Stomach (tissue), 9 donors: Measurements from ENCODE around the gene CSNK2A1. TPM values are rescaled to one million over a fixed set of nuclear protein-coding genes. Genes with fewer than 3 reads are reported as not detected.
"Not testable (repeated sequence)": the region's sequence is repeated elsewhere in the genome, so short reads cannot be mapped to it uniquely, and the experiment has no call there.

Experiments used
- DNase-seq, 2 donors: peaks; one replicate each; pipeline versions ENCODE4 v3.0.0 to v3.0.0-alpha.2; 2013 to 2019
- H3K27ac ChIP-seq, 5 donors: fragments of 200-600 bp in 4 of 5; sonication (generic) in 4 of 5; one replicate each; pipeline ENCODE4 v1.5.1; 2013 to 2019; ENCODE audit warnings: mild to moderate bottlenecking in 1 of 5, moderate library complexity in 1 of 5
- H3K27me3 ChIP-seq, 3 donors: fragments of 200-600 bp; sonication (generic); one replicate each; pipeline ENCODE4 v1.5.1; 2017 to 2019; ENCODE audit warnings: mixed run types in 1 of 3
- H3K36me3 ChIP-seq, 4 donors: fragments of 200-600 bp; sonication (generic); 1 replicate in 3 of 4; 2 replicates in 1 of 4; pipeline ENCODE4 v1.5.1; 2016 to 2019
- H3K4me1 ChIP-seq, 4 donors: fragments of 200-600 bp; sonication (generic); one replicate each; pipeline ENCODE4 v1.5.1; 2016 to 2019
- H3K4me3 ChIP-seq, 4 donors: fragments of 200-600 bp; sonication (generic) in 3 of 4; one replicate each; pipeline ENCODE4 v1.5.1; 2016 to 2019; ENCODE audit warnings: mild to moderate bottlenecking in 1 of 4
- H3K9me3 ChIP-seq, 4 donors: fragments of 200-600 bp; sonication (generic); one replicate each; pipeline ENCODE4 v1.5.1; 2016 to 2019
- EP300 ChIP-seq: sonication (generic); formaldehyde crosslinking; IDR thresholded peaks from one replicate; pipeline ENCODE4 v1.6.1; 2017; ENCODE audit warnings: antibody characterized with exemption
- POLR2A ChIP-seq, 4 donors: fragments of 450-650 bp; IDR thresholded peaks; one replicate each; pipeline ENCODE4 v1.6.1; 2016; ENCODE audit warnings: antibody characterized with exemption in 4 of 4, control low read depth in 2 of 4, mild to moderate bottlenecking in 1 of 4, moderate library complexity in 1 of 4
- POLR2AphosphoS5 ChIP-seq, 3 donors: sonication (generic); formaldehyde crosslinking; IDR thresholded peaks; one replicate each; pipeline ENCODE4 v1.6.1; 2016; ENCODE audit warnings: antibody characterized with exemption in 3 of 3
- WGBS, 5 donors: extraction: QIAGEN DNeasy Blood & Tissue Kit in 3 of 5; methylation state at CpG; one replicate each; pipeline versions ENCODE4 v1.1.5 to v1.1.7; 2013 to 2018; 5-methylcytosine and 5-hydroxymethylcytosine counted together
- intact Hi-C: fragments of 100-400 bp; cut with DNase I; formaldehyde crosslinking; loops from one replicate; pipeline ENCODE4 v1.15.1; 2023; ENCODE audit warnings: low total_unique reads
- polyA plus RNA-seq, 3 donors: library from polyadenylated mRNA; stranded (reverse); fragments of 200-250 nt; gene quantifications; one replicate each; pipeline ENCODE4 v1.2.3, GENCODE V29; 2013
- total RNA-seq, 5 donors: library from RNA; depleted of rRNA; stranded (reverse); fragments of >200 nt; gene quantifications; one replicate each; pipeline versions ENCODE4 v1.1.0 to v1.2.3, GENCODE V29; 2014 to 2016
- TF ChIP-seq, protein P1 (sequence below), 7 experiments: fragments of 450-650 bp in 4 of 7; fragments of 200-600 bp in 3 of 7; sonication (generic) in 3 of 7; IDR thresholded peaks; one replicate each; pipeline ENCODE4 v1.5.1; 2016 to 2019; ENCODE audit warnings: antibody characterized with exemption in 7 of 7, control low read depth in 2 of 7, mild to moderate bottlenecking in 1 of 7
- donor health status: healthy with polysubstance abuse.
- donor health status: Bipolar disorder and iron deficiency.
- donor health status: healthy.

Gene CSNK2A1
- total and polyA plus RNA-seq, 8 donors, result 22.6 to 164 (median 37.3) TPM

DNA sequence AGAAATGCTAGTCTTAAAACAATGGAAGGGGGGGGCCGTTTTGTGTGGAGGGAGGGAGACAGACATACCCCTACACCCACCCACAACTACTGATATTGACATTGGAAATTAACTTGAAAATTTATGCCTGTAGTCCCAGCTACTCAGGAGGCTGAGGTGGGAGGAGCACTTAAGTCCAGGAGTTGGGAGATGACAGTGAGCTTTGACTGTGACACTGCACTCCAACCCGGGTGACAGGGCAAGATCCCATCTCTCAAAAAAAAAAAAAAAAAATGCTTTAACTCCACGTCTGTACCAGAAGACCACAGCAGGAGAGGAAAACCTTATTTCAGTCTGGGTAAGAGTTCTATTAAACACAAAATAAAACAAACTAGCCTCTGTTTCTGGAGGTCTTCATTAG is 83.4 kb downstream of the CSNK2A1 start:
- peak overlapping the region in 1 of 4 donors; percentile 88 for H3K4me3 ChIP-seq
- DNase-seq, result no peak
- TF ChIP-seq EP300 (no peak), POLR2AphosphoS5 (IDR thresholded peaks at IDR 0.05) (no peak), POLR2A (IDR thresholded peaks at IDR 0.05) (no peak)
- TF ChIP-seq, protein P1, sequence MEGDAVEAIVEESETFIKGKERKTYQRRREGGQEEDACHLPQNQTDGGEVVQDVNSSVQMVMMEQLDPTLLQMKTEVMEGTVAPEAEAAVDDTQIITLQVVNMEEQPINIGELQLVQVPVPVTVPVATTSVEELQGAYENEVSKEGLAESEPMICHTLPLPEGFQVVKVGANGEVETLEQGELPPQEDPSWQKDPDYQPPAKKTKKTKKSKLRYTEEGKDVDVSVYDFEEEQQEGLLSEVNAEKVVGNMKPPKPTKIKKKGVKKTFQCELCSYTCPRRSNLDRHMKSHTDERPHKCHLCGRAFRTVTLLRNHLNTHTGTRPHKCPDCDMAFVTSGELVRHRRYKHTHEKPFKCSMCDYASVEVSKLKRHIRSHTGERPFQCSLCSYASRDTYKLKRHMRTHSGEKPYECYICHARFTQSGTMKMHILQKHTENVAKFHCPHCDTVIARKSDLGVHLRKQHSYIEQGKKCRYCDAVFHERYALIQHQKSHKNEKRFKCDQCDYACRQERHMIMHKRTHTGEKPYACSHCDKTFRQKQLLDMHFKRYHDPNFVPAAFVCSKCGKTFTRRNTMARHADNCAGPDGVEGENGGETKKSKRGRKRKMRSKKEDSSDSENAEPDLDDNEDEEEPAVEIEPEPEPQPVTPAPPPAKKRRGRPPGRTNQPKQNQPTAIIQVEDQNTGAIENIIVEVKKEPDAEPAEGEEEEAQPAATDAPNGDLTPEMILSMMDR (IDR thresholded peaks at IDR 0.05), result no peak
- no peaks in the 10 kb centered on the region for H3K27me3 ChIP-seq
- H3K9me3 ChIP-seq, result no peaks in the 10 kb centered on the region
- H3K4me1 ChIP-seq, result peaks cover 26 to 62% (median 44%) of the 10 kb centered on the region in 4 donors
- H3K36me3 ChIP-seq, result no peaks in the 10 kb centered on the region
- WGBS, 5 donors, result 18 to 29% (median 27%) methylated on average over 3 of the region's 3 CpGs
- H3K27ac ChIP-seq, result no peak overlapping the region
- intact Hi-C loops, result no loop called here

DNA sequence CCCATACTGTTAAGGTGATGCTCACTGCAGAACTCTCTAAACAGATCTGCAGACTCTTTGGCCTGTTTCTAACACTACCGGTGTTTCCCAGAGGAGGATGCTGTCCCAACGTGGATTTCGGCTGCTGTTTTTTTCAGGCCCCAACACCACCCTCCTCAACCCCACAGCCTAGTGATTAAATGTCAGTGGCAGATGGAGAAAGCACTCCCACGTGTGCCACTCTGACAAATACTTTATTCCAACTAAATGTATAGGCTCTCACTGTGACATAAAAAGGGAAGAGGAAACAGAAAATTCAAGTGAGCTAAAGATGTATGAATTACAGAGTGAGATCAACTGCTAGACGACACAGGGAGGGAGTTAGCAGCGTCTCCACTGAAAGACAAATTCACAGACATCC is 84.8 kb downstream of the CSNK2A1 start:
- Histone ChIP-seq H3K36me3 (no peaks in the 10 kb centered on the region), H3K27me3 (no peaks in the 10 kb centered on the region), H3K9me3 (no peaks in the 10 kb centered on the region), H3K27ac (no peak overlapping the region), H3K4me1 (peaks cover 26 to 67% (median 51%) of the 10 kb centered on the region in 4 donors), H3K4me3 (no peak overlapping the region)
- WGBS, 5 donors, result 49 to 59% (median 55%) methylated on average over 6 of the region's 6 CpGs
- intact Hi-C loops, result no loop called here
- TF ChIP-seq POLR2A (IDR thresholded peaks at IDR 0.05) (no peak), POLR2AphosphoS5 (IDR thresholded peaks at IDR 0.05) (no peak), EP300 (no peak)
- TF ChIP-seq, protein P1 (IDR thresholded peaks at IDR 0.05), result no peak
- DNase-seq, result no peak

DNA sequence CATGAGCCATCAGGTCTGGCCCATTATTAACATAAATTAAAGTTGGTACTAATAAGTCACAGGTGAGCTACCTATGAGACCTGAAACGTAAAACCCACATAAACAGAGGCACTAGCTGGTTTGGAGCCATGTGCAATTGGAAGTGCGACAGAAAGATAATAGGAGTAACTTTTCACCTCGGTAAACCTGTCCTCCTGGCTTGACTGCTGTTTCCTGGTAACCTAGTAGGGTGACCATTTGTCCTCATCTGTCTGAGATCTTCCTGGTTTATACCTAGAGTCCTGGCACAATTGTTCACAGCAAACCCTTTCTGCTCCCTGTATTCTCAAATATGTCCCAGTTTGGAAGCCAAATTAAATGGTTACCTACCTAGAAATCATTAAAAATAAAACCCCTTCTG is 88.6 kb downstream of the CSNK2A1 start:
- Histone ChIP-seq H3K36me3 (peaks cover 0 to 7% (median 0%) of the 10 kb centered on the region in 4 donors), H3K27me3 (no peaks in the 10 kb centered on the region), H3K4me1 (peaks cover 8 to 53% (median 31%) of the 10 kb centered on the region in 4 donors), H3K27ac (no peak overlapping the region), H3K4me3 (no peak overlapping the region), H3K9me3 (no peaks in the 10 kb centered on the region)
- intact Hi-C loops, result no loop called here
- TF ChIP-seq, protein P1 (IDR thresholded peaks at IDR 0.05), result no peak
- no peak for TF ChIP-seq POLR2AphosphoS5 (IDR thresholded peaks at IDR 0.05)
- TF ChIP-seq POLR2A (IDR thresholded peaks at IDR 0.05), result no peak
- peak in 1 of 2 donors; percentile 43 for DNase-seq
- WGBS, 5 donors, result 28 to 57% (median 50%) methylated on average over 3 of the region's 3 CpGs

DNA sequence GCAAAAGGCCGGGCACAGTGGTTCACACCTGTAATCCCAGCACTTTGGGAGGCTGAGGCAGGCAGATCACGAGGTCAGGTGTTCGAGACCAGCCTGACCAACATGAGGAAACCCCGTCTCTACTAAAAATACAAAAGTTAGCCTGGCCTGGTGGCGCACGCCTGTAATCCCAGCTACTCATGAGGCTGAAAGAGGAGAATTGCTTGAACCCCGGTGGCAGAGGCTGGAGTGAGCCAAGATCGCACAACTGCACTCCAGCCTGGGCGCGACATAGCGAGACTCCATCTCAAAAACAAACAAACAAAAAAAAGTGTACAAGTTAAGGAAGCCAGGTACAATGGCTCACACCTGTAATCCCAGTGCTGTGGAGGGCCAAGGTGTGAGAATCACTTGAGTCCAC is 91.6 kb downstream of the CSNK2A1 start:
- intact Hi-C loops, result not testable (repeated sequence)

DNA sequence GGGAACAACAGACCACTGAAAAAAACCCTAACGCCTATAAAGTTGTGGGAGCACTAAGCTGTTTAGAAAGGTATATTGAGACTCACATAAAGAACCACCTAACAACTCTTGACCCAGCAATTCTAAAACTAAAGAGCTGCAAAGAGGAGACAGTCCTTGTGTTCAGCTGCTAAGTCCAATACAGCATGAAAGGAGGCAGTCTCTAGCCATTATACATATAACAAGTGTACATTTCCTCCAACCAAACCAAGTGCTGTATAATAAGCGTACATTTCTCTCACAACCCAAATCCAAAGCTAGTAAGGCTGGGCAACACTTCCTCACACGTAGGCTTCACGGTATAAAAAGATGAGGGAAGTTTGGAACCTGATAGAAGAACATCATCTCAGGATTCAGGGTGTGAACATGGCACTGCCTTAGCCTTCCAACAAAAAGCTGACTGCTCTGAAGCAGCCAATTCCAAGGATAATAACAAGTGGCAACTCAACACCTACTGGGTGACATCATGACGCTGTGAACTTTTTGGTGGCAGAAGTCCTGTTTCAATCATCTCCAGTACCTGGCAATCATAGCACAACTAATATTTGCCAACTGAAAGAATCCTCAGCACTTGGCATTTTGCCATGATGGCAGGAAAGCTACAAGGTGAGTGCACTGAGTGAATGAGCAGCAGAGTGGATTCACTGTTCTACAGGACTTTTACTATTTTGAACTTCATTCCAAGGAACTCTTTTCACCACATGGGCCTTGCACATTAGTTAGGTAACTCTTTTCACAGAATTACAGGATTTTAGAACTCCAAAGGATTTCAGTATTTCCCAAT is 97.9 kb downstream of the CSNK2A1 start:
- no peaks in the 10 kb centered on the region for H3K27me3 ChIP-seq
- no peak overlapping the region for H3K4me3 ChIP-seq
- TF ChIP-seq POLR2AphosphoS5 (IDR thresholded peaks at IDR 0.05), result no peak
- TF ChIP-seq POLR2A (IDR thresholded peaks at IDR 0.05), result no peak
- no peak for TF ChIP-seq EP300
- TF ChIP-seq, protein P1 (IDR thresholded peaks at IDR 0.05), result no peak
- no peak overlapping the region for H3K27ac ChIP-seq
- 60 to 75% (median 71%) methylated on average over 5 of the region's 5 CpGs for WGBS, 5 donors
- H3K36me3 ChIP-seq, result peaks cover 24 to 68% (median 66%) of the 10 kb centered on the region in 4 donors
- intact Hi-C loops, result no loop called here
- peaks cover 6 to 41% (median 30%) of the 10 kb centered on the region in 4 donors for H3K4me1 ChIP-seq
- peak; percentile 42 to 63 for DNase-seq
- no peaks in the 10 kb centered on the region for H3K9me3 ChIP-seq

More for the DNA sequence above, 91.6 kb downstream of the CSNK2A1 start:
- not testable (repeated sequence) for DNase-seq, H3K9me3 ChIP-seq, H3K27ac ChIP-seq, H3K4me3 ChIP-seq, H3K27me3 ChIP-seq
- 87 to 94% (median 89%) methylated on average over 11 of the region's 11 CpGs for WGBS, 5 donors
- peaks cover 0 to 15% (median 4%) of the 10 kb centered on the region in 4 donors for H3K36me3 ChIP-seq
- peaks cover 0 to 26% (median 16%) of the 10 kb centered on the region in 4 donors for H3K4me1 ChIP-seq
